Activated B cell treated with CpG ODN at 0.5 μM for 24 hours (primary cell): ENCODE measurements around the gene SPRR2B. TPM values are rescaled to one million over a fixed set of nuclear protein-coding genes. Genes with fewer than 3 reads are reported as not detected.

Experiments
- ATAC-seq: fragments of 200-7000 bp; cut with Tn5 transposase; one replicate; pipeline ENCODE4 v1.10.0; 2021; ENCODE audit warnings: low read depth, mild to moderate bottlenecking, moderate library complexity
- CTCF ChIA-PET: fragments of 350-600 bp; sonication (Branson Sonifier 250); formaldehyde crosslinking; loops from one replicate; lab custom pipeline; 2021; ENCODE audit warnings: antibody characterized with exemption; lab: Charles Lee
- POLR2A ChIA-PET: fragments of 350-600 bp; sonication (Branson Sonifier 250); formaldehyde crosslinking; loops from one replicate; lab custom pipeline; 2021; ENCODE audit warnings: antibody characterized with exemption; lab: Charles Lee
- DNase-seq: peaks from one replicate; pipeline ENCODE4 v3.0.0; 2022
- H3K27ac Mint-ChIP-seq: one replicate; pipeline ENCODE4 v1.8.0; 2020; ENCODE audit warnings: mixed read lengths
- H3K27me3 Mint-ChIP-seq: one replicate; pipeline ENCODE4 v1.8.0; 2021; ENCODE audit warnings: mixed read lengths
- H3K36me3 Mint-ChIP-seq: one replicate; pipeline ENCODE4 v1.8.0; 2021; ENCODE audit warnings: low read depth, mixed read lengths
- H3K4me1 Mint-ChIP-seq: one replicate; pipeline ENCODE4 v1.8.0; 2021; ENCODE audit warnings: mixed read lengths
- H3K4me3 Mint-ChIP-seq: one replicate; pipeline ENCODE4 v1.8.0; 2020; ENCODE audit warnings: mild to moderate bottlenecking, mixed read lengths
- H3K9me3 Mint-ChIP-seq: one replicate; pipeline ENCODE4 v1.8.0; 2020; ENCODE audit warnings: mixed read lengths
- CTCF ChIP-seq: fragments of 200-600 bp; IDR thresholded peaks from one replicate; pipeline ENCODE4 v1.8.0; 2022; ENCODE audit warnings: antibody characterized with exemption, mild to moderate bottlenecking
- intact Hi-C: fragments of 100-400 bp; cut with micrococcal nuclease; formaldehyde crosslinking; loops from one replicate; pipeline ENCODE4 v1.15.1; 2024
- total RNA-seq: library from RNA; stranded (reverse); gene quantifications from 2 replicates; pipeline ENCODE4 v1.2.3, GENCODE V29; 2022

Gene SPRR2B
- total RNA-seq, 1 donor from 2014 or later: not detected

GRCh38 chr1:153100245-153100644, 28.8 kb upstream of the SPRR2B start:
- Mint-ChIP-seq H3K27ac (no peak overlapping the region), H3K4me1 (no peaks in the 10 kb centered on the region), H3K36me3 (no peaks in the 10 kb centered on the region), H3K27me3 (peaks cover 22% of the 10 kb centered on the region), H3K9me3 (peaks cover 5% of the 10 kb centered on the region), H3K4me3 (no peak overlapping the region)
- ChIA-PET CTCF (no interaction called here), POLR2A (no interaction called here)
- ATAC-seq: no peak
- TF ChIP-seq CTCF: no peak
- DNase-seq: no peak
- intact Hi-C loops: no loop called here

- Mint-ChIP-seq H3K9me3 (peaks cover 2% of the 10 kb centered on the region), H3K4me3 (no peak overlapping the region), H3K27me3 (peaks cover 17% of the 10 kb centered on the region), H3K36me3 (no peaks in the 10 kb centered on the region), H3K4me1 (no peaks in the 10 kb centered on the region), H3K27ac (no peak overlapping the region)
- ChIA-PET CTCF (no interaction called here), POLR2A (no interaction called here)
- intact Hi-C loops: no loop called here
- ATAC-seq: no peak
- DNase-seq: no peak
- no peak for TF ChIP-seq CTCF
Observed at GRCh38 chr1:153099461-153100045, 28.1 kb upstream of the SPRR2B start.

- ATAC-seq (no peak), DNase-seq (no peak)
- no peak overlapping the region for H3K4me3 Mint-ChIP-seq
- TF ChIP-seq CTCF: no peak
- no peaks in the 10 kb centered on the region for H3K4me1 Mint-ChIP-seq
- no peak overlapping the region for H3K27ac Mint-ChIP-seq
- no peaks in the 10 kb centered on the region for H3K9me3 Mint-ChIP-seq
- ChIA-PET POLR2A (no interaction called here), CTCF (no interaction called here)
- intact Hi-C loops: no loop called here
- peaks cover 13% of the 10 kb centered on the region for H3K27me3 Mint-ChIP-seq
- H3K36me3 Mint-ChIP-seq: no peaks in the 10 kb centered on the region
Observed at GRCh38 chr1:153095764-153096163, 24.4 kb upstream of the SPRR2B start.

- CTCF ChIA-PET: no interaction called here
- POLR2A ChIA-PET: no interaction called here
- H3K4me1 Mint-ChIP-seq: peaks cover 2% of the 10 kb centered on the region
- no peak for DNase-seq
- H3K27ac Mint-ChIP-seq: no peak within 1 kb of the TSS
- peaks cover 13% of the 10 kb centered on the region for H3K27me3 Mint-ChIP-seq
- intact Hi-C loops: no loop called here
- no peak for ATAC-seq
- H3K36me3 Mint-ChIP-seq: no peaks in the 10 kb centered on the region
- no peaks in the 10 kb centered on the region for H3K9me3 Mint-ChIP-seq
- TF ChIP-seq CTCF: no peak
- H3K4me3 Mint-ChIP-seq: no peak within 1 kb of the TSS
Observed at GRCh38 chr1:153094426-153094825, 23.0 kb upstream of the SPRR2B start, which contains the start of gene SPRR2E. TSS of gene SPRR2E (minus strand) at chr1:153094526. CDS start at chr1:153093751, 775 bp downstream.

GRCh38 chr1:153087652-153088051, 16.2 kb upstream of the SPRR2B start:
- ATAC-seq (no peak), DNase-seq (no peak)
- no peaks in the 10 kb centered on the region for H3K36me3 Mint-ChIP-seq
- no peak overlapping the region for H3K4me3 Mint-ChIP-seq
- intact Hi-C loops: no loop called here
- no peak overlapping the region for H3K27ac Mint-ChIP-seq
- H3K4me1 Mint-ChIP-seq: peaks cover 2% of the 10 kb centered on the region
- peaks cover 22% of the 10 kb centered on the region for H3K27me3 Mint-ChIP-seq
- H3K9me3 Mint-ChIP-seq: no peaks in the 10 kb centered on the region
- POLR2A ChIA-PET: no interaction called here
- CTCF ChIA-PET: no interaction called here
- TF ChIP-seq CTCF: no peak
